ENCODE data around the gene TFDP1.
A peak's percentile ranks its signal among the peaks of the same experiment; 100 is the strongest.

GRCh38 chr13:113628291-113629270 lies 44.0 kb downstream of the TFDP1 start:
- no peak for TF ChIP-seq CTCF (IDR thresholded peaks at IDR 0.05 in 8 of 11, conservative IDR thresholded peaks at IDR 0.05 in 3 of 11)
- TF ChIP-seq POLR2A (IDR thresholded peaks at IDR 0.05): no peak
- TF ChIP-seq POLR2AphosphoS5 (IDR thresholded peaks at IDR 0.05): peak in 1 of 3 donors; percentile 11

Data from spleen (tissue), 7 donors.